ENCODE measurements around the gene AK4.
"Not testable (repeated sequence)": the region's sequence is repeated elsewhere in the genome, so short reads cannot be mapped to it uniquely, and the experiment has no call there.

Gene AK4

DNA sequence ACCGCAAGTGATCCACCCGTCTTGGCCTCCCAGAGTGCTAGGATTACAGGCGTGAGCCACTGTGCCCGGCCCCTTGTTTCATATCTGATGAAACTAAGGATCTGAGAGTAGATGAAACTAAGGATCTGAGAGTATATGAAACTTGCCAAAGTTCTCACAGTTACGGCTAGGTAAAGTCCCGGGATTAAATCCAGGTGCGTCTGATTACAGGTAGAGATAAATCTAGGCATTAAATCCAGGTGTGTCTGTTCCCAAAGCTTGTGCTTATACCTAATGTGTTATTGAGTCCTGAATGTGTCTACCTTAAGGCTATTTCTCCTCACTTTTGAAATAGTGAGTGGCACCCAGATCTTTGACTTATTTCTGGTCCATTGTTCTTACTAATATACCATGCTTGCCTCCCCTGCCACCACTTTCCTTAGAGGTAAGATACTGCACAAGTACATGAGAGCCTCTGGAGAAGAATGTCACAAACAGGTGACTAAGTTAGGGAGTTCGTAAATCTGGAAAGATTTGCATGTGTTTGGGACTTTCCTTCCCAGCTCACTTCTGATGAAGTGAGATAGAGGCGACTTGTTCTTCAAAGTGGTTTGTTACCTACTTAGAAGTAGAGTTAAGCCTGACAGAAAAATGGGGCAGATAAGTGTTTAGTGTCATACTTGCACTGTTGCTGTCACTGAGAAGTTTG is 66.5 kb downstream of the AK4 start:
- no peak for DNase-seq (ENCODE audit: low spot score)

DNA sequence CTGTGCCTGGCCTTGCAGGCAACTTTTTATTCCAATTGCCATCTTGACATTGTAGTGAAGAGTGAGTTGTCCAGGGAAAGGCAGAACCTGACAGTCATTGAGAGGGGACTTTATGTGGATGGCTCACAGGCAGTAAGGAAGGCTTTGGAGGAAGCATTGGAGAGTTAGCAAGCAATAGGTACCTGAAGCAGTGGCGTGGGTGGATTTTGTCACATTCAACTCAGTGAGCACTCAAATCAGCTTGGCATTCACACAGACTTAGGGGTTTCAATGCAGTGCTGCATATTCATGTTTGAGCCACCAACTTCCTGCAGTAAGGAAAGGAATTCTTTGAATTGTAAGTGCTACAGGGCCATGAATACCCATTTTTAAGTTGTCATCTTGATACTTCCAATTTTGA is 69.0 kb downstream of the AK4 start:
- no peak for DNase-seq (ENCODE audit: low spot score)

DNA sequence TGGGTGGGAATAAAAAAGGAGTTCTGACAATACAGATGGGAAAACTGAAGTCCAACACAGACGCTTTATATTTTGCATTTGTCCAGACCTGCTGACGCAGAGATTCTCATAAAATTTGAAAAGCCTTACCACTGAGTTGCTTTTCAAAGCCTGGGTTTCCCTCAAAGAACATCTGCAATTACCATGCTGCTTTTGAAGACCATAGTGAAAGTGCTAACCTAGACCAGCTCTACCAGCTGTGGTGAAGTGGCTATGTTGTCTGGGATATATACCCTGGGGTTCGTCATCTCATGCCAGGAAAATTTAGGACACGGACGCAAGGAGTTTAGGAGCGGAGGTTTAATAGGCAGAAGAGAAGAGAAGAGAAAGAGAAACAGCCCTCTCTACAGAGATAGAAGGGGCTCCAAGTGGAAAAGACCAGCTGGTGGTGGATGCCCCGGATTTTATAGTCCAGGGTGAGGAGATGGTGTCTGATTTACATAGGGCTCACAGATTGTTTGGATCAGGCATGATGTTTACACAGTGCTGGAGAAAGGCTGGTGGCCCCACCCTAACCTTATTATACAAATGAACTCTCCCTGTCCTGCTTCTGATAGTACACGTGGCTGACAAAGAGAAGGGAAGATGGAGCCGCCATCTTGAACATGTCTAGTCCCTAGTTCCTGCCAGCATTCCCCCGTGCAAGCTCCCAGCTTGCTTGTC is 73.8 kb downstream of the AK4 start:
- no peak for DNase-seq (ENCODE audit: low spot score)

DNA sequence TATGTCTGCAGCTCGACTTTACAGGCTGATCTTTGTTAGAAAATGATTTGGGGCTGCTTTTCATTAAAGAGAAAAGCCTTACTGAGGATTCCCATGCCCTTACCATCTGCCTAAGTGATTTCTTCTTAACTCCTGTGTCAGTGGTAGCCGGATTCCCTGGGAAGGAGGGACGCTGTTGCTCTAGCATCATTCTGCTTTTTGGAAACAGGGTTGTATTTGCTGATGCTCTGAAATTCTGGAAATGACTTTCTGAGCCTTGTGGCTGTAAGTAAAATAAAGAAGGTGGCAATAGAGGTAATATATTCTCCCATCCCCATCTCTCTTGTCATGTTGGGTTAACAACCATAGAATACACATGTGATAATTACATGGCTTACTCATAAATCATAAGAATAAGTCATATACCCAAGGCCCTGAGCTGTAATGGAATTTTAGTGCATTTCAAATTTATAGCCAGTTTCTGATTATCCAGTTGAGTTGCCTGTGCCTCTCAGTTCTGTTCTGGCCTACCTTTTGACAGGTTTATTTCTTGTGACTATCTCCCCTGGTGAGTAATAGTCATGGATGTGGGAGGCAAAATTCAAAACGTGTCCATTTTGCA is 74.4 kb downstream of the AK4 start:
- DNase-seq (ENCODE audit: low spot score) = no peak

- no peak for DNase-seq (ENCODE audit: low spot score)
Observed at GRCh38 chr1:65224681-65225091, 76.7 kb downstream of the AK4 start.

DNA sequence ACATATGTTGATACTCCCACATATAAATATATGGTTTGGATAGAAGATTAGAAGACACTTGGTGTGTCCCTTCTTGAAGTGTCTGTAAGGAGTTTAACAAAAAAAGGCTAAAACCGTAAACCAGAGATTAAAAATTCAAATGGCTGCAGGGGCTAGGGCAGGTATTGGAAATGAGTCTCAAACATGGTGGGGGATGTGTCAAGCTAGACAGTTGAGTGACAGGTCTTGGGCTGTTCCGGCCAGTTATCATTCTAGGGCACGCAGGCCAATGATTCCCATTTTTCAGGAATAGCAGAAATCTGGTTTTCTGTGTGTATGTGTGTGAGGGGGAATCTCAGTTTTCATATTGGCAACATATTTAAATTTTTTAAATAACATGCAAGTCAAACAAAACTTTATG is 77.2 kb downstream of the AK4 start:
- no peak for DNase-seq (ENCODE audit: low spot score)

GRCh38 chr1:65229201-65229600 is 81.2 kb downstream of the AK4 start:
- DNase-seq (ENCODE audit: low spot score) = no peak

- DNase-seq (ENCODE audit: low spot score) = no peak
Observed at GRCh38 chr1:65229754-65230339, 81.8 kb downstream of the AK4 start.

DNA sequence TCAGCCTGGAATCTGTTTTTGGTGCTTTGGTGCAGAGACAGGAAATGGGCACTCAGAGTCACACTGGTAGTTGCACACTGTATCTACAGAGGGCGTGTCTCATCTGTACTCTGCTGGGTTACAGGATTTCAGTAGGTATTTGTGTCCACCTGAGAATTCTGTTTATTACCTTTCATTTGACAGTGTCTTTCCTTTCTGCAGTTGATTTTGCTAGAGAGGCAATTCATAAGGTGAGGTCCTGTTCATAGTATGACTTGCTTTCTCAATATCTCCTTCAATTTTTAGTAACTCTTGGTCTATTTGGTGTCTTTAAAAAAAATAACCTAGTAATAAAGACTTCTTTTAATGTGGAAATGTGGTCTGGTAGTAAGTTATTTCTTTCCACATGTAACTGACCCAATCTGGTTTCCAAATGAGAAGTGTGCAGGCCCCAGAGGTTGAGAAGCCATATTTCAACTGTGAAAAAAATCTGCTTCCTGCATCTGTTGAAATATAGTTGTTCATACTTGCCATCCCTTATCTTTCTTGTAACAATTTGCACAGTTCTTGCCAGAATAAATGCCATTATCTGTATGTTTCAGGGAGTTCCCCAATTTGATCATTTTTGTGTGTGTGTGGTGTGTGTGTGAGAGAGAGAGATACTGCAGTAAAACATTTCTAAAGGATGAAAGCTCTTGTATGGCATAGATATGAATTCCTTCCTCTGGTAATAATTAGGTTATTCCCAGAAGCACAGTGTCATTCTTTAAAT is 82.9 kb downstream of the AK4 start:
- DNase-seq (ENCODE audit: low spot score) = no peak

DNA sequence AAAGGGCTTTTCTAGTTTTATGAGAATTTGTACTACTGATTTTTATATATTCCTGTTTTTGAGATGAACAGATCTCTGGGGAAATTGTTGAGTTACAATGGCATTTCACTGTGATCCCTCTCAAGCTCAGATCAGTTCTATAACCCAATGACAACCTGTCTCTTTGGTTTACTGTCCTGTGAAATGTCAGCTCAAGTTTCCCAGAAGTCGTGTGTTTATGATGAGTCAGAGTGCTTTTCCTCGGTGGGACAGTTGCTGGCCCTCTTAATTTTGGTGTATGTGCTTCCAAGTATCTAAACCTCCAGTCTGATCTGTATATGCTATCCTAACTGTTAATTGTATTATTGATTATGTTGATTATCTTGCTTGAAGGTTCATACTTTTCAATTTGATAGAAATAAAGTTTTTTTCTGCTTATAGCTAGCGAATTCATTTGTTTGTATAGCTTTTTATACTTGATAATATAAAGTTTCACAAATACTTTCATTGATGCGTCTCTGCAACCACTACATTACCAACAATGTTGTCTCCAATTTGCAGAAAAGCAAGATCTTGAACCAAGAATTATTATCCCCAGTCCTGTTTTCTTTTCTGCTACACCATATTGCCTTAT is 83.8 kb downstream of the AK4 start:
- DNase-seq (ENCODE audit: low spot score) = no peak

- DNase-seq (ENCODE audit: low spot score) = peak; percentile 16
Observed at GRCh38 chr1:65232461-65232990, 84.5 kb downstream of the AK4 start.

GRCh38 chr1:65233782-65234181 is 85.8 kb downstream of the AK4 start:
- no peak for DNase-seq (ENCODE audit: low spot score)

DNA sequence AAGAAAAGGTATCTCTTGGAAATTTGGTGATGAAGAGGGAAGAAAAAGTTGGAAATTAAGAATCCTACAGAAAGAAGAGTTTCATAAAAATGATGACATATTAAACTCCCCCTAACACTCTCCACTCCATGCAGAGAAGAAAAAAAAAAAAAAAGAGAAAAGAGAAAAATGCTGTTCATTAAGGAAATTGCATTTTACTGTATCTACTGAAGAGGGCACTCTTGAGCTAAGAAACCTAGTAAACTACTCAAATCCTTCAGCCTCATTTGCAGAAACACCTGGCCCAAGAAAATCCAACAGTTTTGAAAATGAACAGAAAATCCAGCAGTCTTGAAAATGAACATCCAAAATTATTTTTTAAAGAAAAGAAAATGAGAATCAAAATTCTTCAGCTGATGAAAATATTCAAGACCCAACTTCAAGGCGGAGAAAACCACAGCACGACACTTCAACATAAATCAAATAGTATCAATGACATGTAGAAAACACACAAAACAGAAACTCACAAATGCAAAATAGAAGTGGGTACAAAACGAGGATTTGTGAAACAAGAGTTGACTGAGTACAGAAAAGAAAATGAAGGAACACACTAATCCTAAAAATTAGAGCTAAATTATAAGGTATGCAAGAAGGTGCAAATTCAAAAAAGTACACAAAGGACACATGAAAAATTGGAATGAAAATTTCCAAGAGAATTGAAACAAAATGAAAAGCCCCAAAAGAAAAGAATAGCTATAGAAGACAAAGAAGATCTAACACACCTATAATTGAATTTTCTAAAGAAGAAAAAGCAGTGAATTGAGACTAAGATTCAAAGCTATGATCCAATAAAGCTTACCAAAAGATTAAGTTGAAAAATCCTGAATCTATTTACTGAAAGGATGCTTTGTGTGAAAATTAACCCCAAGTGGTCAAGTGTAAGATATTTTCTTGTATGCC is 88.1 kb downstream of the AK4 start:
- DNase-seq (ENCODE audit: low spot score) = peak; percentile 11

DNA sequence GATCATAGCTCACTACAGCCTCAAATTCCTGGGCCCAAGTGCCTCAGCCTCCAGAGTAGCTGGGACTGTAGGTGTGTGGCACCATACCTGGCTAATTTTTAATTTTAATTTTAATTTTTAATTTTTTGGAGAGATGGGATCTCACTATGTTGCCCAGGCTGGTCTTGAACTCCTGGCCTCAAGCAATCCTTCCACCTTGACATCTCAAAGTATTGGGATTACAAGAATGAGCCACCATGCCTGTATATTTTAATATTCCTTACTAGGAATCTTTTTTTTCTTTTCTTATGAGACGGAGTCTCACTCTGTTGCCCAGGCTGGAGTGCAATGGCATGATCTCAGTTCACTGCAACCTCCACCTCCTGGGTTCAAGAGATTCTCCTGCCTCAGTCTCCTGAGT is 89.1 kb downstream of the AK4 start:
- not testable (repeated sequence) for DNase-seq (ENCODE audit: low spot score)

- no peak for DNase-seq (ENCODE audit: low spot score)
Observed at GRCh38 chr1:65237503-65237902, 89.5 kb downstream of the AK4 start.

- no peak for DNase-seq (ENCODE audit: low spot score)
Observed at GRCh38 chr1:65238010-65238409, 90.0 kb downstream of the AK4 start.

GRCh38 chr1:65243491-65243890 is 95.5 kb downstream of the AK4 start:
- no peak for DNase-seq (ENCODE audit: low spot score)

GRCh38 chr1:65245295-65245694 is 97.3 kb downstream of the AK4 start:
- DNase-seq (ENCODE audit: low spot score) = no peak

DNA sequence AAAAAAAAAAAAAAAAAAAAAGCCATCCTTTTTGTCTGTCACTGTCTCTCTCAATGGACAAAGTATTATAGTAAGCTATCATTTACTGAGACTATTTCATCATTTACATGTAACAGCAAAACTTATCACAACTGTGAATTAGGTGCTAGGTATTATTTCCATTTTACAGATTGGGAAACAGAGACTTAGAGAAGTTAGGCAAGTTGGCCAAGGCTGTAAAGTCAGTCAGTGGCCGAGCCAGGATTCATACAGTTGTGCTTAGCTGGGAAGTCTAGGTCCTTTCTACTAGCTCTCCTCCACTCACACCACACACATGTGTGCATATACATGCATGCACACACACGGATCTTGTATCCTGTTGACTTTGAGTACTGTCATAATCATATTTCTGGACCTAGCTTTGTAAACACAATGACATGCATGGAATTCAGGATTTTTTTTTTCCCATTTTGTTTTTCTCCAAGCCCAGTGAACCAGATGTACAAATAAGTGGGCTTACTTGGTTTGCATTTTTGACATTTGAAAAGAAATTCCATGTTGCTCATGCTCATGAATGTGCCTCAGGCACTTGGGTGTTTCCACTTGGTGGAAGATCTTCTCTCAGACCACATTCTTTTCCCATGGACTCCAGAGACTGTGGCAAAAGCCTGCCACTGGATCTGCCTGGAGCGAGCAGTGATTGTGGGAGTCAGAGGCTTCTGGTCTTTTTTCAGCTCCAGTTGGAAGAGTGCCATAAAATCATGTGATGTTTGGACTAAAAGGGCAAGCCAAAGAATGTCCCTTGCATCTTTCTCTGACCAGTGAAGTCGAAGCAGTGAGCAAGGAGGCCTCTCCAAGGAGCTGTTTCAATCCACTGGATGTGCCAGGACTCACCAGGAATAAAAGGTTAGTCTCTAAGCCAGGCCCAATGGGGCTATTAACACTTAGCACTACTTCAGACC is 99.7 kb downstream of the AK4 start:
- peak; percentile 72 for DNase-seq (ENCODE audit: low spot score)

Measured in hepatic stellate cell (primary cell).